NCI-H2227 treated with DMSO at 0.1 percent for 48 hours (cell line): ENCODE measurements around the gene SPARC.
"Not testable (repeated sequence)": the region's sequence is repeated elsewhere in the genome, so short reads cannot be mapped to it uniquely, and the experiment has no call there.

Source experiments
- DNase-seq: peaks from one replicate; lab custom pipeline; 2025; lab: John Stamatoyannopoulos, UW

The SPARC gene

GRCh38 chr5:151700296-151700695 lies 13.6 kb upstream of the SPARC start:
- DNase-seq = no peak

GRCh38 chr5:151699071-151699901 lies 12.6 kb upstream of the SPARC start:
- DNase-seq = no peak

- DNase-seq = not testable (repeated sequence)
These were observed 11.4 kb upstream of the SPARC start for GRCh38 chr5:151698081-151698480.

GRCh38 chr5:151697452-151697851 lies 10.7 kb upstream of the SPARC start:
- no peak for DNase-seq

- peak; percentile 41 for DNase-seq
These were observed 9.9 kb upstream of the SPARC start for GRCh38 chr5:151696470-151697061.

- no peak for DNase-seq
These were observed 8.7 kb upstream of the SPARC start for GRCh38 chr5:151695464-151695863.

- no peak for DNase-seq
These were observed 7.3 kb upstream of the SPARC start for GRCh38 chr5:151694035-151694485.

- no peak for DNase-seq
These were observed 5.6 kb upstream of the SPARC start for GRCh38 chr5:151692312-151692711.

GRCh38 chr5:151691706-151692105 lies 5.0 kb upstream of the SPARC start:
- no peak for DNase-seq

GRCh38 chr5:151689591-151689990 lies 2.9 kb upstream of the SPARC start:
- not testable (repeated sequence) for DNase-seq

GRCh38 chr5:151688436-151688835 lies 1.7 kb upstream of the SPARC start:
- no peak for DNase-seq

GRCh38 chr5:151685749-151686673 lies 704 bp downstream of the SPARC start:
- no peak for DNase-seq

- no peak for DNase-seq
These were observed 1.9 kb downstream of the SPARC start for GRCh38 chr5:151684690-151685361.

GRCh38 chr5:151683986-151684588 lies 2.6 kb downstream of the SPARC start:
- DNase-seq = no peak

- DNase-seq = no peak
These were observed 3.3 kb downstream of the SPARC start for GRCh38 chr5:151683444-151683843.

- no peak for DNase-seq
These were observed 3.9 kb downstream of the SPARC start for GRCh38 chr5:151682751-151683331.

- no peak for DNase-seq
These were observed 4.5 kb downstream of the SPARC start for GRCh38 chr5:151682240-151682639.

- no peak for DNase-seq
These were observed 5.7 kb downstream of the SPARC start for GRCh38 chr5:151680944-151681427.

- not testable (repeated sequence) for DNase-seq
These were observed 6.6 kb downstream of the SPARC start for GRCh38 chr5:151680156-151680505.

GRCh38 chr5:151679421-151680155 lies 7.1 kb downstream of the SPARC start:
- DNase-seq = no peak
